Progenitor cell of endocrine pancreas (in vitro differentiated cells): Measurements from ENCODE around the gene CCL22. TPM values are rescaled to one million over a fixed set of nuclear protein-coding genes. Genes with fewer than 3 reads are reported as not detected.

Source experiments
- DNase-seq: peaks from one replicate; pipeline ENCODE4 v3.0.0; 2021; ENCODE audit warnings: low spot score; ENCODE audit not compliant: unreplicated experiment
- H3K27ac Mint-ChIP-seq: 2 replicates; pipeline ENCODE4 v1.8.0; 2021; ENCODE audit warnings: mild to moderate bottlenecking, moderate library complexity, mixed read lengths
- H3K27me3 Mint-ChIP-seq: 2 replicates; pipeline ENCODE4 v1.8.0; 2021; ENCODE audit warnings: mixed read lengths
- H3K36me3 Mint-ChIP-seq: 2 replicates; pipeline ENCODE4 v1.8.0; 2022; ENCODE audit warnings: mixed read lengths; ENCODE audit not compliant: insufficient read depth
- H3K4me1 Mint-ChIP-seq: 2 replicates; pipeline ENCODE4 v1.8.0; 2021; ENCODE audit warnings: low read depth, mixed read lengths
- H3K4me3 Mint-ChIP-seq: 2 replicates; pipeline ENCODE4 v1.8.0; 2021; ENCODE audit warnings: low read depth, mild to moderate bottlenecking, moderate library complexity, mixed read lengths
- H3K9me3 Mint-ChIP-seq: 2 replicates; pipeline ENCODE4 v1.8.0; 2021; ENCODE audit warnings: low read depth, mixed read lengths
- long read RNA-seq: library from polyadenylated mRNA; unstranded; transcript quantifications from one replicate; pipeline ENCODE4 v2.0.0, GENCODE V29; 2020
- total RNA-seq: library from RNA; stranded (reverse); gene quantifications from 2 replicates; pipeline ENCODE4 v1.2.1, GENCODE V29; 2021
- TF ChIP-seq, protein P1 (sequence below): fragments of 200-600 bp; sonication (generic); IDR thresholded peaks from one replicate; pipeline ENCODE4 v1.5.0; 2021; ENCODE audit warnings: antibody characterized with exemption, mild to moderate bottlenecking; ENCODE audit not compliant: unreplicated experiment

CCL22 gene
- total RNA-seq: not detected in 2 replicates
- long read RNA-seq: 0 reads

DNA sequence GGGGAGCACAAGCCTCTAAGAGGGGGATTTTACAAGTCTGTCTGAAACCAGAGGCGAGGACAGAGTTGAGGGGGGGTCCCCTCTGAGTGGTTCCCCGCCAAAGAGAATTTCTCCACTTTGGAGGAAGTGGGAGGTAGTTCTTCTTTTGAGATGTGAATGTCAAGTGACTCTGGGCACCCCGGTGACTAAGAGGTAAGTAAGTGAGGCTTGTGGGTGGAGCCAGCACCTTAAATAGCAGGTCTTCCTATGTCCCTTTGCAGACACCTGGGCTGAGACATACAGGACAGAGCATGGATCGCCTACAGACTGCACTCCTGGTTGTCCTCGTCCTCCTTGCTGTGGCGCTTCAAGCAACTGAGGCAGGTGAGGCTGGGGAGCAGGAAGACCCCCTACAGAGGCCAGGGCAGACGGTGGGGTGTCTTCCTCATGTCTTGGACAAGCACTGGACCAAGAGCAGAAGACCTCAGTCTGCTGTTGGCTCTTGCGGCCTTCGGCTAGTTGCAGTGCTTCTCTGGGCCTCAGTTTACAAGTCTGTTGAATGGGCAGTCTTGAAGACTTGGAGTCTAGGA, at the start of gene CCL22:
Gene CCL22, plus strand, starts transcription at position 257 of the 569 bp plus-strand sequence. Its CDS starts 34 bp downstream, at position 291.
- Mint-ChIP-seq H3K27me3 (peaks cover 4% of the 10 kb centered on the region), H3K9me3 (no peaks in the 10 kb centered on the region), H3K4me3 (no peak within 1 kb of the TSS), H3K4me1 (no peaks in the 10 kb centered on the region), H3K27ac (no peak within 1 kb of the TSS), H3K36me3 (no peaks in the 10 kb centered on the region)
- TF ChIP-seq, protein P1, sequence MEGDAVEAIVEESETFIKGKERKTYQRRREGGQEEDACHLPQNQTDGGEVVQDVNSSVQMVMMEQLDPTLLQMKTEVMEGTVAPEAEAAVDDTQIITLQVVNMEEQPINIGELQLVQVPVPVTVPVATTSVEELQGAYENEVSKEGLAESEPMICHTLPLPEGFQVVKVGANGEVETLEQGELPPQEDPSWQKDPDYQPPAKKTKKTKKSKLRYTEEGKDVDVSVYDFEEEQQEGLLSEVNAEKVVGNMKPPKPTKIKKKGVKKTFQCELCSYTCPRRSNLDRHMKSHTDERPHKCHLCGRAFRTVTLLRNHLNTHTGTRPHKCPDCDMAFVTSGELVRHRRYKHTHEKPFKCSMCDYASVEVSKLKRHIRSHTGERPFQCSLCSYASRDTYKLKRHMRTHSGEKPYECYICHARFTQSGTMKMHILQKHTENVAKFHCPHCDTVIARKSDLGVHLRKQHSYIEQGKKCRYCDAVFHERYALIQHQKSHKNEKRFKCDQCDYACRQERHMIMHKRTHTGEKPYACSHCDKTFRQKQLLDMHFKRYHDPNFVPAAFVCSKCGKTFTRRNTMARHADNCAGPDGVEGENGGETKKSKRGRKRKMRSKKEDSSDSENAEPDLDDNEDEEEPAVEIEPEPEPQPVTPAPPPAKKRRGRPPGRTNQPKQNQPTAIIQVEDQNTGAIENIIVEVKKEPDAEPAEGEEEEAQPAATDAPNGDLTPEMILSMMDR: no peak
- DNase-seq: no peak

GRCh38 chr16:57310801-57311200, 47.8 kb upstream of the CCL22 start:
- H3K4me1 Mint-ChIP-seq: no peaks in the 10 kb centered on the region
- no peaks in the 10 kb centered on the region for H3K9me3 Mint-ChIP-seq
- no peak overlapping the region for H3K4me3 Mint-ChIP-seq
- no peak for DNase-seq
- TF ChIP-seq, protein P1: no peak
- H3K27me3 Mint-ChIP-seq: peaks cover 12% of the 10 kb centered on the region
- H3K36me3 Mint-ChIP-seq: no peaks in the 10 kb centered on the region
- H3K27ac Mint-ChIP-seq: no peak overlapping the region

DNA sequence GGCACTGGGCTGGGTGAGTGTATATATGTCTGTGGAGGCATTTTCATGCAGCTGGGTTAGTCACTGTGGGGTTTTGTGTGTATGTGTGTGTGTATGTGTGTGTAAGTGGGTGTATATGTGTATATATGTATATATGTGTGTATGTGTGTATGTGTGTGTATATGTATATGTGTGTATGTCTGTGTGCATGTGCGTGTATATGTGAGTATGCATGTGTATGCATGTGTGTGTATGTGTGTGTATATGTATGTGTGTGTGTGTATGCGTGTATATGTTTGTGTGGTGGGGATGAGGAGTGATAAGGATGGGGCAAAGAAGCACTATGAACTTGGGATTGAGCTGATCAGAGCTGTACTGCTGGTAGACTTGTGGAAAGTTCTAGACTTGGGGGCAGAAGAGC, 45.1 kb upstream of the CCL22 start:
- no peak overlapping the region for H3K4me3 Mint-ChIP-seq
- H3K9me3 Mint-ChIP-seq: no peaks in the 10 kb centered on the region
- peaks cover 12% of the 10 kb centered on the region for H3K27me3 Mint-ChIP-seq
- no peaks in the 10 kb centered on the region for H3K4me1 Mint-ChIP-seq
- TF ChIP-seq, protein P1: no peak
- no peaks in the 10 kb centered on the region for H3K36me3 Mint-ChIP-seq
- no peak for DNase-seq
- no peak overlapping the region for H3K27ac Mint-ChIP-seq

DNA sequence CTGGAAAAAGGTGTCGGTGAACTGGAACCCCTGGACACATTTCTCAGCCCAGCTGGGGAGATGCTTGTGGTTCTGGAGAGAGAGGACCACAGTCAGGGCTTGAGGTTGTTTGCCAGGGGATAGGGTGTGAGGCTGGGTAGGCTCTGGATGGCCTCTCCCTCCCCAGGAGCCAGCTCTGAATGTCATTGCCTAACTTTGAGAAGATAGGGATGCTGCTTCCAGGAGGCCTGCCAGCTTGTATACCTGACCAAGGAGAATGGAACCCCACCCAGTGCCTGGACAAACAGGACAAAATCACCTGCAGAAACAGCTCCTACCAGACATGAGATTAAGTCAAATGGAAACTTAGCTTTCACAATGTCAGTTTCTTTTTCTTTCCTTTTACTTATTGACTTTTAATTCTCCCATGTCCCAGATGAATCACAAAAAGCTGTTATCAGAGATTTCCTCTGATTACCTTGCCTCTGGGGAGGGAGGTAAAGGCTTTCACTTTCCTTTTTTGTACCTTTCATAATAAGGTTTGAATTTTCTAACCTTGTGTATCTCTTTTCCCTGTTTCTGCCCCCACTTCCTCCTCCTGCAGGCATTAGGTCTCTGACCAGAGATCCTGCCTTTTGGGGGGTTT, 44.3 kb upstream of the CCL22 start:
- DNase-seq: no peak
- TF ChIP-seq, protein P1: no peak
- Mint-ChIP-seq H3K4me1 (no peaks in the 10 kb centered on the region), H3K4me3 (no peak overlapping the region), H3K27me3 (peaks cover 12% of the 10 kb centered on the region), H3K27ac (no peak overlapping the region), H3K9me3 (no peaks in the 10 kb centered on the region), H3K36me3 (no peaks in the 10 kb centered on the region)

DNA sequence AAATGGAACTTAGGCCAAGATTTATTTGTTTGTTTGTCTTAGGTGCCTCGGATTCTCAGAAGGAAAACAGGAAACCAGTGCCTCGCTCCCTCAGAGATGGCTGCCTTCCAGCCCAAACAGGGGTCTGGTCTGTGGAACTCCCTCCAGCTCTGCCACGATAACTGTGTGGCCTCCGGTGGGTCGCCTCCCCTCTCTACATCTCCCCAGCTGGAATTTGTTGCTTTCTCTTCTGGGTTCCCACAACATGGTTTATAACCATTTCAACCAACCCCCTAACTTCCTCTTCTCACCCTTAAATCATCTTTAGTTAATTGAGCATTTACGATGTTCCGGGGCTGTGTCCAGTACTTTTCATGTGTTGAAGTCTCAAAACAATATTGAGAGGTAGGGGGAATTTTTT, 43.2 kb upstream of the CCL22 start:
- no peak for DNase-seq

More for the DNA sequence above, 43.2 kb upstream of the CCL22 start:
- H3K36me3 Mint-ChIP-seq: no peaks in the 10 kb centered on the region
- no peaks in the 10 kb centered on the region for H3K9me3 Mint-ChIP-seq
- TF ChIP-seq, protein P1: no peak
- H3K27ac Mint-ChIP-seq: no peak overlapping the region
- no peak overlapping the region for H3K4me3 Mint-ChIP-seq
- peaks cover 12% of the 10 kb centered on the region for H3K27me3 Mint-ChIP-seq
- no peaks in the 10 kb centered on the region for H3K4me1 Mint-ChIP-seq
